Progenitor cell of endocrine pancreas (in vitro differentiated cells): ENCODE data around the gene SNRPA1. TPM values are rescaled to one million over a fixed set of nuclear protein-coding genes. Genes with fewer than 3 reads are reported as not detected.

ENCODE experiments used
- DNase-seq: peaks from one replicate; pipeline ENCODE4 v3.0.0; 2021; ENCODE audit warnings: low spot score; ENCODE audit not compliant: unreplicated experiment
- H3K27ac Mint-ChIP-seq: 2 replicates; pipeline ENCODE4 v1.8.0; 2021; ENCODE audit warnings: mild to moderate bottlenecking, moderate library complexity, mixed read lengths
- H3K27me3 Mint-ChIP-seq: 2 replicates; pipeline ENCODE4 v1.8.0; 2021; ENCODE audit warnings: mixed read lengths
- H3K36me3 Mint-ChIP-seq: 2 replicates; pipeline ENCODE4 v1.8.0; 2022; ENCODE audit warnings: mixed read lengths; ENCODE audit not compliant: insufficient read depth
- H3K4me1 Mint-ChIP-seq: 2 replicates; pipeline ENCODE4 v1.8.0; 2021; ENCODE audit warnings: low read depth, mixed read lengths
- H3K4me3 Mint-ChIP-seq: 2 replicates; pipeline ENCODE4 v1.8.0; 2021; ENCODE audit warnings: low read depth, mild to moderate bottlenecking, moderate library complexity, mixed read lengths
- H3K9me3 Mint-ChIP-seq: 2 replicates; pipeline ENCODE4 v1.8.0; 2021; ENCODE audit warnings: low read depth, mixed read lengths
- total RNA-seq: library from RNA; stranded (reverse); gene quantifications from 2 replicates; pipeline ENCODE4 v1.2.1, GENCODE V29; 2021
- TF ChIP-seq, protein P1 (sequence below): fragments of 200-600 bp; sonication (generic); IDR thresholded peaks from one replicate; pipeline ENCODE4 v1.5.0; 2021; ENCODE audit warnings: antibody characterized with exemption, mild to moderate bottlenecking; ENCODE audit not compliant: unreplicated experiment

Gene SNRPA1
- total RNA-seq, 1 donor from 2014 or later = 78.6 TPM

DNA sequence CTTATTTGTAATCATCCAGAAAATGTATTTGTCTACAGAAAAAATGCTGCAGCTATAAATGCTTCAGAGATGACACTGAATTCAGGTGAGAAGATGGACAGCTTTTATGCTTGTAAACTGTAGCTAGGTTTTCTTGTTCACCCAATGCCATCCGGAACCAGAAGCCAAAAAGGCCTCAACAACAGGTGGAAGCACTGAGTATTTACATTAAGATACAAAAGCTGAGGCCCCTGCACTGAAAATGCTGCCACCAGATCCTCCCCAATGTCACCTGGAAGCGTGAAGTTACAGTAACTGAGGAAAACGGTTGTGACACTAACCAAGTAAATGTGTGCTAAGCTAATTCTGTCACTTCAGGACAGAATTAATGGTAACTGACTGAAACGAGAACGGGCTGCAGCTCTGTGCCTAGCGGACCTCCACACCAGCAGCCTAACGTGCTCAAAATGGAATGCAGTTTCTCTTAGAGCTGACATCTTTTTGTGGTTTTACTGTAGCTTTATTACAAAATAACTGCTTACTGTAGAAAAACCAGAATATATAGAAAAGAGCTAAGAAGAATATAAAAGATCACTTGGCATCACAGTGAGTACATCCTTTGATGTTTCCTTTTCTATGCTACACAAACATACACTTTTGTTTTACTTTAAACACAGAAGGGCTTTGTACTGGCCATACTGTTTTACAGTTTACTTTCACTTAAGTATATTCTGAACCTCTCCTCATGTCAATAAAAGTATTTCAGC lies 50.8 kb downstream of the SNRPA1 start:
- no peak overlapping the region for H3K27ac Mint-ChIP-seq
- H3K27me3 Mint-ChIP-seq = no peaks in the 10 kb centered on the region
- H3K36me3 Mint-ChIP-seq = no peaks in the 10 kb centered on the region
- TF ChIP-seq, protein P1, sequence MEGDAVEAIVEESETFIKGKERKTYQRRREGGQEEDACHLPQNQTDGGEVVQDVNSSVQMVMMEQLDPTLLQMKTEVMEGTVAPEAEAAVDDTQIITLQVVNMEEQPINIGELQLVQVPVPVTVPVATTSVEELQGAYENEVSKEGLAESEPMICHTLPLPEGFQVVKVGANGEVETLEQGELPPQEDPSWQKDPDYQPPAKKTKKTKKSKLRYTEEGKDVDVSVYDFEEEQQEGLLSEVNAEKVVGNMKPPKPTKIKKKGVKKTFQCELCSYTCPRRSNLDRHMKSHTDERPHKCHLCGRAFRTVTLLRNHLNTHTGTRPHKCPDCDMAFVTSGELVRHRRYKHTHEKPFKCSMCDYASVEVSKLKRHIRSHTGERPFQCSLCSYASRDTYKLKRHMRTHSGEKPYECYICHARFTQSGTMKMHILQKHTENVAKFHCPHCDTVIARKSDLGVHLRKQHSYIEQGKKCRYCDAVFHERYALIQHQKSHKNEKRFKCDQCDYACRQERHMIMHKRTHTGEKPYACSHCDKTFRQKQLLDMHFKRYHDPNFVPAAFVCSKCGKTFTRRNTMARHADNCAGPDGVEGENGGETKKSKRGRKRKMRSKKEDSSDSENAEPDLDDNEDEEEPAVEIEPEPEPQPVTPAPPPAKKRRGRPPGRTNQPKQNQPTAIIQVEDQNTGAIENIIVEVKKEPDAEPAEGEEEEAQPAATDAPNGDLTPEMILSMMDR = no peak
- H3K9me3 Mint-ChIP-seq = no peaks in the 10 kb centered on the region
- H3K4me3 Mint-ChIP-seq = no peak overlapping the region
- no peak for DNase-seq
- H3K4me1 Mint-ChIP-seq = peaks cover 29% of the 10 kb centered on the region

DNA sequence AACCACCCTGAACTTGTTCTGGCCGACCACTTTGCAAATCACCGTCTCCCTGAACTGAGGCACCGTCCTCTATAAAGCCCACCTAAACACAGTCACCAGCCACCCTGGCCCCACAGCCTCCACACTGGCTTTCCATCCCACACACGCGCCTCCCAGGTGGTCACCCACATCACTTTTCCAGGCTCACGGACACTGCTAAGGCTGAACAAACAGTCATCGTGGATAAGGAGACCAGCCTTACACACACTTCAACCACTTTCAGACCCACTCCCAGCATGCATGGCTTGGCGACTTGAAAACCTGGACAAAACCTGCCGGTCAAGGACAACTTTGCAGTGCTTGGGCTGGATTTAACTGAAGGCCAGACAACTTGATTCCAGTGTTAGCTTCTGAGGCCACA lies 51.6 kb downstream of the SNRPA1 start:
- no peak for DNase-seq
- no peaks in the 10 kb centered on the region for H3K27me3 Mint-ChIP-seq
- peak overlapping the region; percentile 7 for H3K27ac Mint-ChIP-seq
- H3K4me1 Mint-ChIP-seq = peaks cover 26% of the 10 kb centered on the region
- no peak overlapping the region for H3K4me3 Mint-ChIP-seq
- H3K36me3 Mint-ChIP-seq = no peaks in the 10 kb centered on the region
- H3K9me3 Mint-ChIP-seq = no peaks in the 10 kb centered on the region
- TF ChIP-seq, protein P1 = no peak

DNA sequence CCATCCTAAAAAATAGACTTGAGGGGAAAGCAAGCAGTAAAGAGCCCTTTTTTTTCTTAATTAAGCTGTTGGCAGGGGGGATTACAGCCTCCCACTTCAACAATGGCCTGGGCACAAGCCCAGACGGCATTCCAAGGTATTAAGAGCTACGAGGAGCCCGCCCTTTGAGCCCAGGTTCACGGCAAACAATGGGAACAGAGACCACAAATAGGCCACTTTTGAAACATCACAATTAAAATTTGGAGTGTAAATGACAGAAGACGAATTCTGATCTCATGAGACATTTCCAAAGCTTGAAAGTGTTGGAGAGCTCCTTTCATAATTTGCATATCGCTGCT lies 52.1 kb downstream of the SNRPA1 start:
- H3K4me1 Mint-ChIP-seq = peaks cover 26% of the 10 kb centered on the region
- no peak overlapping the region for H3K27ac Mint-ChIP-seq
- H3K36me3 Mint-ChIP-seq = no peaks in the 10 kb centered on the region
- no peaks in the 10 kb centered on the region for H3K27me3 Mint-ChIP-seq
- DNase-seq = no peak
- TF ChIP-seq, protein P1 = no peak
- H3K9me3 Mint-ChIP-seq = no peaks in the 10 kb centered on the region
- H3K4me3 Mint-ChIP-seq = no peak overlapping the region

DNA sequence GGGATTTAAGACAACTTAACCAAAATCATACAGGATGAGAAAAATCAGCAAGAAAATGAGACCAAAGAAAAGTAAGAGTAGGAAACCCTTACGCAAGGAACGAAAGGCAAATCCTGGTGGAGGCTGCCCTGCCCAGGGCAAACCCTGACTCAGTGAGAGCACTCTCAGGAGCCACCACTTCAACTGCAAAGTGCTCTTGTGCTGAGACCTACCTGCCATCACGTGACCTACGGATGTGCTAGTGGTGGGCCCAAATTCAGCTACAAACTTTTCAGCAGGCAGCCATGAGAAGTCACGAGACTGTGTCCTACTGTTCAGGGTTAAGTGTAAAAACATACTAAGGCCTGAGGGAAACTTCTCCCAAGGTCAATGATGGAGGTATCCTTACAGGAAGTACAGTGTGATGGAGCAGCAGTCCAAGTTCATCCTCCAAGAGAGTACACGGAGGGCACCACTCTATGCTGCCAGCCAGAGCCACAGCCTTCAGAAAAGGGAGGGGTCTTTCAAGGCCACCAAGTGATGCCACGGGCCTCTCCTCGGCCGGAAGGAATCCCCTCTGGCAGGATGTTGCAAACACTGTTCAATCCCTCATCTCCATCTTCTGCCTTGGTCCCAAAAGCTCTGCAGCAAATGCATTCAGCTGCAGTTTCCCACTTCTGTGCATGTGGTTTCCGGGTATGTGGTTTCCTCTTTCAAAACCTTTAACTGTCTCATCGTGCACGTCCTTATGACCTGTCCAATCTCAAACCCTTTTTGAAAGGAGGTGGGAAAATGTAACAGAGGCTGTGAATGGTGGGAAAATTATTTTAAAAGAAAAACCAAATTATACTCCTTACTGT lies 52.7 kb downstream of the SNRPA1 start:
- H3K27me3 Mint-ChIP-seq = no peaks in the 10 kb centered on the region
- no peak for DNase-seq
- H3K36me3 Mint-ChIP-seq = peaks cover under 1% of the 10 kb centered on the region
- TF ChIP-seq, protein P1 = no peak
- H3K9me3 Mint-ChIP-seq = no peaks in the 10 kb centered on the region
- no peak overlapping the region for H3K27ac Mint-ChIP-seq
- H3K4me3 Mint-ChIP-seq = no peak overlapping the region
- peaks cover 26% of the 10 kb centered on the region for H3K4me1 Mint-ChIP-seq

DNA sequence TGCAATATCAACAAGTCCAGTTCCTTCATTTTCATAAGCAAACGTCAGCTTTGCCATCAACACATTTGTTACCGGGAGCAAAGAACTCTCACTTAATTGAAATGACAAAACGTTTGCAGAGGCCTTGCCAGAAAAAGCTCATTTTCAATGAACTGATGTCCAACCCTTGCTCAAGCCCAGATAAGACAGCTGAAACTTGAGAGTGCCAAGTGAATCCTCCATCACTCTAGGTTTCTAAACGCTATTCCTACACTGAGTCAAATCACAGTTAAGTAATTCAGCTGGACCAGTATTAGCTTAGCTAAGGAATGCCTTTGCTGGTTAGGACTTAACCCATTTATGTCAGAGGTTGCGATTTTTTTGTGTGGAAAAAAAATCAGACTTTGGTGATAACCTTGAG lies 54.7 kb downstream of the SNRPA1 start:
- TF ChIP-seq, protein P1 = no peak
- peaks cover 4% of the 10 kb centered on the region for H3K36me3 Mint-ChIP-seq
- peaks cover 20% of the 10 kb centered on the region for H3K4me1 Mint-ChIP-seq
- no peak overlapping the region for H3K4me3 Mint-ChIP-seq
- no peaks in the 10 kb centered on the region for H3K9me3 Mint-ChIP-seq
- no peaks in the 10 kb centered on the region for H3K27me3 Mint-ChIP-seq
- no peak for DNase-seq
- H3K27ac Mint-ChIP-seq = no peak overlapping the region
